GM18499 (cell line): ENCODE data around the gene ATRX.
"Not testable (repeated sequence)": the region's sequence is repeated elsewhere in the genome, so short reads cannot be mapped to it uniquely, and the experiment has no call there.

Experiments
- ATAC-seq: cut with Tn5 transposase; IDR thresholded peaks from one replicate; pipeline ENCODE4 v1.9.1; 2021; ENCODE audit warnings: moderate number of reproducible peaks; ENCODE audit not compliant: insufficient read depth, unreplicated experiment

ATRX gene

DNA sequence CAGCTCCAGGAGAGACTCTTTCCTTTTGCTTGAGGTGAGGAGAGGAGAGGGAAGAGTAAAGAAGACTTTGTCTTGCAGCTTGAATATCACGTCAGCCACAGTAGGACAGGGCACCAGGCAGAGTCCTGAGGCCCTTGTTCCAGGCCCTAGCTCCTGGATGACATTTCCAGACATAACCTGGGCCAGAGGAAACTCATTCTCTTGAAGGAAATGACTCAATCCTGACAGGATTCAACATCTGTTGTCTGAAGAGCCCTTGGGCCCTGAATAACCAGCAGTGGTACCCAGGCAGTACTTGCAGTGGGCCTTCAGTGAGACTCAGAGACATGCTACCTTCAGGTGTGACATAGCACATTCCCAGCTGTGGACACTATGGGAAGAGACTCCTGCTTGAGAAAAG is 276.0 kb downstream of the ATRX start:
- ATAC-seq: no peak

DNA sequence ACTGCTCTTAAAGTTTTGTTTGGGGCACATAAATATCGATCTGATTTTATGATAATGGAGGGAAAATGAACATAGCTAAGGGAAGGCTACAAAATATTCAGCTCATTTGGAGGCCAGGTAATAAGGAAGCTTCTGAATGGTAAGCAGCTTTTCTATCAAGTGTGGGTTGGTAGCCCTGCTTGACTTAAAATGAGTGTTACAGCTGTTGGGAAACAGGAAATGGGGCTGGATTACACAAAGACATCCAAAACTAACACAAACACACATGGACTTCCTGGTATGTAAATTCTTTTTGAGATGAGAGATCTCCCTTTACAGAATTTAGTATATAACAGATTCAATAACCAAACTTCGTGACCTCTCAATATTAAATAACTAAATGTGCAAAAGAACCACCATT is 280.8 kb downstream of the ATRX start:
- ATAC-seq: no peak

DNA sequence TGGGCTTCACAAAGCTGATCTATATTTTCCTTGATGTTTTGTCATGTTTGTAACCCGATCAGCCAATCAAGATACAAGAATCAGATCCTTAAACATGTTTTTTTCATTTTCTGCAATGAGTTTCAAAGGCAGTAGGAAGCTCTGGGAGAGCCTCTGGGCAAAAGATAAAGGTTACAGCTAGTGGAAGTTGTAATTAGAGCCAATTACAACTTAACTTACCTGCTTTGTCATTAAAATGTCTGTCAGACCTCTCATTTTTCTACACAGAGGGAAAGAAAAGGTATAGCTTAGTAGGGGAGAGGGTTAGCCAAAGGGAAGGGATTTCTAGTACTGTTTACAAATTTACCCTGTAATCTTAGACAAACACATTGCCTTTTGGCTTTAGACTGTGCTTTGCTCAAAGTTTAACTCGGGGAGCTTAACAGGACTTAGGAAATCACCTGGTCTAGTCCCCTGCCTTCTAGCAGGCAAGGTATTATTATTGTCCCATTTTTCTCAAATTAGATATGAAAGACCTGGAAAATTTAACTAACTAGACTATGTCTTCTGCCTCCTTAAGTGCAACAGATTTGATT is 283.0 kb downstream of the ATRX start:
- ATAC-seq: no peak

DNA sequence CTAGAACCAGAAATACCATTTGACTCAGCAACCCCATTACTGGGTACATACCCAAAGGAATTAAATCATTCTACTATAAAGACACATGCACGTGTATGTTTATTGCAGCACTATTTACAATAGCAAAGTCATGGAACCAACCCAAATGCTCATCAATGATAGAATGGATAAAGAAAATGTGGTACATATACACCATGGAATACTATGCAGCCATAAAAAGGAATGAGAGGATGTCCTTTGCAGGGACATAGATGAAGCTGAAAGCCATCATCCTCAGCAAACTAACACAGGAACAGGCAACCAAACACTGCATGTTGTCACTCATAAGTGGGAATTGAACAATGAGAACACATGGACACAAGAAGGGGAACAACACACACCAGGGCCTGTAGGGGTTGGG is 285.9 kb downstream of the ATRX start:
- not testable (repeated sequence) for ATAC-seq

DNA sequence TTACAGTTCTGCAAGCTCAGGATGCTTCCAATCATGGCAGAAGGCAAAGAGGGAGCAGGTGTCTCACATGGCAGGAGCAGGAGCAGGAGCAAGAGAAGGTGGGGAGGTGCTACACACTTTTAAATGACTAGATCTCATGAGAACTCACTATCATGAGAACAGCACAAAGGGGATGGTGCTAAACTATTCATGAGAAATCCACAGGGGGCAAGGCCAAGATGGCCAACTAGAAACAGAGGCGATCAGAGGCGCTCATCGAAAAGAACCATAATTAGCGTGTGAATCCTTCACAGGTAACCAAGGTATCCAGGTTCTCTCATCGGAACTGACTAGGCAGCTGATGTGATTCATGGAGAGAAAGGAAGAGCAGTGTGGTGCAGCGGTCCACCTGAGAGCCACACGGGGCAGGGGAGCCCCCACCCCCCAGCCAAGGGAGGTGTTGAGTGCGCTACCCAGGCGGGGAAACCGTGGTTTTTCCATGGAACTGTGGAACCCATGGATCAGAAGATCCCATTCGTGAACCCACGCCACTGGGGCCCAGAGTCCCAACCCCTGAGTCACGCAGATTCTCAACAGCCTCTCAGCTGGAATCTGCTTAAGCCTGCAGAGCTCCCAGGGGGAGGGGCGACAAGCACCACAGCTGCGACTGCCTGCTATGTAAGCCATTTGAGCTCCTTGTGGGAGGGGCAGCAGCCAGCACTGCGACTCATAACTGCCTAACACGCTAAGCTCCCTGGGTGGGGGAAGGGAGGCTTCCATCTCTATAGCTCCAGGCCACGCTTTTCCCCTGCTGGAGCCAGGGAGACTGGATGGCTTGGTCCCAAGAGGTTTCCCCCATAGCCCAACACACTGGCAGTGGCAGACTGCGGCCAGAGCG is 292.1 kb downstream of the ATRX start:
- ATAC-seq: no peak

DNA sequence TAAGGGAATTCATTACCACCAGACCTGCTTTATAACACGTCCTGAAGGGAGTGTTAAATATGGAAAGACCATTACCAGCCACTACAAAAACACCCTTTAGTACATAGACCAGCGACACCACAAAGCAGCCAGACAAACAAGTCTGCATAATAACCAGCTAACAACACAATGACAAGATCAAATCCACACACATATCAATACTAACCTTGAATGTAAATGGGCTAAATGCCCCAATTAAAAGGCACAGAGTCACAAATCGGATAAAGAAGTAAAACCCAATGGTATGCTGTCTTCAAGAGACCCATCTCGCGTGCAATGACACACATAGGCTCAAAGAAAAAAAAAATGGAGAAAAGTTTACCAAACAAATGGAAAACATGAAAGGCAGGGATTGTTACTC is 302.0 kb downstream of the ATRX start:
- ATAC-seq: no peak

DNA sequence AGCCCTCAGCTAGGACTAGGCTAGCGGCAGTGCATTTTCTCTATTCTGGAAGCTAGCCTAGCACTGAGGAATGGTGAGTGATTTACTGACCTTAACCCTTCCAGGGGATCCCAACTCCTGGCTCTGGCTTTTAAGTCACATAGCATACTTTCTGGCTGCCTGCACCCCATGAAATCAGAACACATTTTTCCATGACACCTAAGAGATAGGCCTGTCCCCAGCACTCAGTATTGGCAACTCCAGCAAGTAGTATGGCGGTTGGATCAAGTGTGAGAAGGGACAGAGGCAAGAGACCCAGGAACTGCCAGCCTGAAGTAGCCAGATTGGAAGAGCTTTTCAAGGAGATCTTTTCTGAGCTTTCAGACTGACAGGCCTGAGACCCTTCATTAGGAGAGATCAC is 330.6 kb downstream of the ATRX start:
- ATAC-seq: no peak
